Measurements from ENCODE around the gene OR7D2. TPM values are rescaled to one million over a fixed set of nuclear protein-coding genes. Genes with fewer than 3 reads are reported as not detected.

The OR7D2 gene
- polyA plus RNA-seq, 2 donors: 0.01 TPM; not detected in 1

- peaks cover 6 to 7% of the 10 kb centered on the region in 2 donors for H3K36me3 ChIP-seq (ENCODE audit: control insufficient read depth in 2 of 2, insufficient read depth in 2 of 2, low read length in 1 of 2)
Observed at GRCh38 chr19:9150650-9151049, 28.1 kb upstream of the OR7D2 start.

GRCh38 chr19:9151367-9151766 lies 27.4 kb upstream of the OR7D2 start:
- no peak overlapping the region for H3K27ac ChIP-seq (ENCODE audit: low read depth in 2 of 2, low read length in 1 of 2)
- H3K27me3 ChIP-seq (ENCODE audit: control insufficient read depth in 1 of 2, insufficient read depth in 2 of 2, low read length in 2 of 2): no peaks in the 10 kb centered on the region
- WGBS, 2 donors: 89 to 95% methylated on average over 5 of the region's 5 CpGs
- H3K9me3 ChIP-seq (ENCODE audit: control insufficient read depth in 2 of 2, insufficient read depth in 1 of 2, low read depth in 1 of 2, low read length in 1 of 2): peaks cover 6 to 11% of the 10 kb centered on the region in 2 donors
- peaks cover 2 to 7% of the 10 kb centered on the region in 2 donors for H3K4me1 ChIP-seq (ENCODE audit: control insufficient read depth in 2 of 2, insufficient read depth in 2 of 2, low read length in 1 of 2)
- H3K4me3 ChIP-seq (ENCODE audit: low read depth in 1 of 2, low read length in 2 of 2): no peak overlapping the region
- peaks cover 10 to 14% of the 10 kb centered on the region in 2 donors for H3K36me3 ChIP-seq (ENCODE audit: control insufficient read depth in 2 of 2, insufficient read depth in 2 of 2, low read length in 1 of 2)

More at GRCh38 chr19:9150650-9151049, 28.1 kb upstream of the OR7D2 start:
- Histone ChIP-seq H3K9me3 (ENCODE audit: control insufficient read depth in 2 of 2, insufficient read depth in 1 of 2, low read depth in 1 of 2, low read length in 1 of 2) (peaks cover 6 to 8% of the 10 kb centered on the region in 2 donors), H3K4me1 (ENCODE audit: control insufficient read depth in 2 of 2, insufficient read depth in 2 of 2, low read length in 1 of 2) (peaks cover 2 to 7% of the 10 kb centered on the region in 2 donors), H3K4me3 (ENCODE audit: low read depth in 1 of 2, low read length in 2 of 2) (no peak overlapping the region), H3K27ac (ENCODE audit: low read depth in 2 of 2, low read length in 1 of 2) (no peak overlapping the region), H3K27me3 (ENCODE audit: control insufficient read depth in 1 of 2, insufficient read depth in 2 of 2, low read length in 2 of 2) (no peaks in the 10 kb centered on the region)
- 94 to 97% methylated on average over 5 of the region's 5 CpGs for WGBS, 2 donors

GRCh38 chr19:9155591-9155990 lies 23.2 kb upstream of the OR7D2 start:
- Histone ChIP-seq H3K27ac (ENCODE audit: low read depth in 2 of 2, low read length in 1 of 2) (no peak overlapping the region), H3K4me3 (ENCODE audit: low read depth in 1 of 2, low read length in 2 of 2) (no peak overlapping the region), H3K27me3 (ENCODE audit: control insufficient read depth in 1 of 2, insufficient read depth in 2 of 2, low read length in 2 of 2) (no peaks in the 10 kb centered on the region), H3K36me3 (ENCODE audit: control insufficient read depth in 2 of 2, insufficient read depth in 2 of 2, low read length in 1 of 2) (peaks cover 31 to 45% of the 10 kb centered on the region in 2 donors), H3K4me1 (ENCODE audit: control insufficient read depth in 2 of 2, insufficient read depth in 2 of 2, low read length in 1 of 2) (peaks cover 0 to 2% of the 10 kb centered on the region in 2 donors), H3K9me3 (ENCODE audit: control insufficient read depth in 2 of 2, insufficient read depth in 1 of 2, low read depth in 1 of 2, low read length in 1 of 2) (peaks cover 13 to 34% of the 10 kb centered on the region in 2 donors)
- WGBS, 2 donors: 97 to 98% methylated on average over 4 of the region's 4 CpGs

GRCh38 chr19:9156304-9156703 lies 22.5 kb upstream of the OR7D2 start:
- Histone ChIP-seq H3K27me3 (ENCODE audit: control insufficient read depth in 1 of 2, insufficient read depth in 2 of 2, low read length in 2 of 2) (no peaks in the 10 kb centered on the region), H3K36me3 (ENCODE audit: control insufficient read depth in 2 of 2, insufficient read depth in 2 of 2, low read length in 1 of 2) (peaks cover 38 to 53% of the 10 kb centered on the region in 2 donors), H3K4me3 (ENCODE audit: low read depth in 1 of 2, low read length in 2 of 2) (no peak overlapping the region), H3K27ac (ENCODE audit: low read depth in 2 of 2, low read length in 1 of 2) (no peak overlapping the region), H3K4me1 (ENCODE audit: control insufficient read depth in 2 of 2, insufficient read depth in 2 of 2, low read length in 1 of 2) (no peaks in the 10 kb centered on the region), H3K9me3 (ENCODE audit: control insufficient read depth in 2 of 2, insufficient read depth in 1 of 2, low read depth in 1 of 2, low read length in 1 of 2) (peaks cover 20 to 40% of the 10 kb centered on the region in 2 donors)
- WGBS, 2 donors: 88 to 93% methylated on average over 1 of the region's 1 CpG

GRCh38 chr19:9159891-9160290 lies 18.9 kb upstream of the OR7D2 start:
- peaks cover 19 to 48% of the 10 kb centered on the region in 2 donors for H3K9me3 ChIP-seq (ENCODE audit: control insufficient read depth in 2 of 2, insufficient read depth in 1 of 2, low read depth in 1 of 2, low read length in 1 of 2)
- H3K36me3 ChIP-seq (ENCODE audit: control insufficient read depth in 2 of 2, insufficient read depth in 2 of 2, low read length in 1 of 2): peaks cover 50 to 66% of the 10 kb centered on the region in 2 donors
- 98 to 99% methylated on average over 13 of the region's 13 CpGs for WGBS, 2 donors
- H3K4me3 ChIP-seq (ENCODE audit: low read depth in 1 of 2, low read length in 2 of 2): no peak overlapping the region
- H3K4me1 ChIP-seq (ENCODE audit: control insufficient read depth in 2 of 2, insufficient read depth in 2 of 2, low read length in 1 of 2): no peaks in the 10 kb centered on the region
- H3K27ac ChIP-seq (ENCODE audit: low read depth in 2 of 2, low read length in 1 of 2): no peak overlapping the region
- H3K27me3 ChIP-seq (ENCODE audit: control insufficient read depth in 1 of 2, insufficient read depth in 2 of 2, low read length in 2 of 2): no peaks in the 10 kb centered on the region

- H3K9me3 ChIP-seq (ENCODE audit: control insufficient read depth in 2 of 2, insufficient read depth in 1 of 2, low read depth in 1 of 2, low read length in 1 of 2): peaks cover 19 to 42% of the 10 kb centered on the region in 2 donors
- H3K27me3 ChIP-seq (ENCODE audit: control insufficient read depth in 1 of 2, insufficient read depth in 2 of 2, low read length in 2 of 2): no peaks in the 10 kb centered on the region
- no peaks in the 10 kb centered on the region for H3K4me1 ChIP-seq (ENCODE audit: control insufficient read depth in 2 of 2, insufficient read depth in 2 of 2, low read length in 1 of 2)
- no peak overlapping the region for H3K27ac ChIP-seq (ENCODE audit: low read depth in 2 of 2, low read length in 1 of 2)
- H3K4me3 ChIP-seq (ENCODE audit: low read depth in 1 of 2, low read length in 2 of 2): no peak overlapping the region
- WGBS, 2 donors: 98% methylated on average over 12 of the region's 12 CpGs
- H3K36me3 ChIP-seq (ENCODE audit: control insufficient read depth in 2 of 2, insufficient read depth in 2 of 2, low read length in 1 of 2): peaks cover 43 to 55% of the 10 kb centered on the region in 2 donors
Observed at GRCh38 chr19:9161427-9161826, 17.4 kb upstream of the OR7D2 start.

- H3K4me3 ChIP-seq (ENCODE audit: low read depth in 1 of 2, low read length in 2 of 2): no peak overlapping the region
- no peak overlapping the region for H3K27ac ChIP-seq (ENCODE audit: low read depth in 2 of 2, low read length in 1 of 2)
- H3K36me3 ChIP-seq (ENCODE audit: control insufficient read depth in 2 of 2, insufficient read depth in 2 of 2, low read length in 1 of 2): peaks cover 22 to 26% of the 10 kb centered on the region in 2 donors
- WGBS, 2 donors: 93 to 98% methylated on average over 3 of the region's 3 CpGs
- peaks cover 12 to 19% of the 10 kb centered on the region in 2 donors for H3K9me3 ChIP-seq (ENCODE audit: control insufficient read depth in 2 of 2, insufficient read depth in 1 of 2, low read depth in 1 of 2, low read length in 1 of 2)
- no peaks in the 10 kb centered on the region for H3K27me3 ChIP-seq (ENCODE audit: control insufficient read depth in 1 of 2, insufficient read depth in 2 of 2, low read length in 2 of 2)
- H3K4me1 ChIP-seq (ENCODE audit: control insufficient read depth in 2 of 2, insufficient read depth in 2 of 2, low read length in 1 of 2): no peaks in the 10 kb centered on the region
Observed at GRCh38 chr19:9165261-9165660, 13.5 kb upstream of the OR7D2 start.

GRCh38 chr19:9166846-9167245 lies 11.9 kb upstream of the OR7D2 start:
- no peak overlapping the region for H3K4me3 ChIP-seq (ENCODE audit: low read depth in 1 of 2, low read length in 2 of 2)
- H3K36me3 ChIP-seq (ENCODE audit: control insufficient read depth in 2 of 2, insufficient read depth in 2 of 2, low read length in 1 of 2): peaks cover 7 to 11% of the 10 kb centered on the region in 2 donors
- peaks cover 0 to 3% of the 10 kb centered on the region in 2 donors for H3K9me3 ChIP-seq (ENCODE audit: control insufficient read depth in 2 of 2, insufficient read depth in 1 of 2, low read depth in 1 of 2, low read length in 1 of 2)
- no peaks in the 10 kb centered on the region for H3K27me3 ChIP-seq (ENCODE audit: control insufficient read depth in 1 of 2, insufficient read depth in 2 of 2, low read length in 2 of 2)
- no peaks in the 10 kb centered on the region for H3K4me1 ChIP-seq (ENCODE audit: control insufficient read depth in 2 of 2, insufficient read depth in 2 of 2, low read length in 1 of 2)
- WGBS, 2 donors: 86 to 93% methylated on average over 4 of the region's 4 CpGs
- no peak overlapping the region for H3K27ac ChIP-seq (ENCODE audit: low read depth in 2 of 2, low read length in 1 of 2)

GRCh38 chr19:9171393-9171991 lies 7.3 kb upstream of the OR7D2 start:
- Histone ChIP-seq H3K4me3 (ENCODE audit: low read depth in 1 of 2, low read length in 2 of 2) (no peak overlapping the region), H3K27ac (ENCODE audit: low read depth in 2 of 2, low read length in 1 of 2) (no peak overlapping the region), H3K4me1 (ENCODE audit: control insufficient read depth in 2 of 2, insufficient read depth in 2 of 2, low read length in 1 of 2) (no peaks in the 10 kb centered on the region), H3K36me3 (ENCODE audit: control insufficient read depth in 2 of 2, insufficient read depth in 2 of 2, low read length in 1 of 2) (peaks cover 0 to 2% of the 10 kb centered on the region in 2 donors), H3K9me3 (ENCODE audit: control insufficient read depth in 2 of 2, insufficient read depth in 1 of 2, low read depth in 1 of 2, low read length in 1 of 2) (no peaks in the 10 kb centered on the region), H3K27me3 (ENCODE audit: control insufficient read depth in 1 of 2, insufficient read depth in 2 of 2, low read length in 2 of 2) (no peaks in the 10 kb centered on the region)
- WGBS, 2 donors: 81 to 85% methylated on average over 6 of the region's 6 CpGs

- Histone ChIP-seq H3K4me3 (ENCODE audit: low read depth in 1 of 2, low read length in 2 of 2) (no peak overlapping the region), H3K27ac (ENCODE audit: low read depth in 2 of 2, low read length in 1 of 2) (no peak overlapping the region), H3K9me3 (ENCODE audit: control insufficient read depth in 2 of 2, insufficient read depth in 1 of 2, low read depth in 1 of 2, low read length in 1 of 2) (no peaks in the 10 kb centered on the region), H3K36me3 (ENCODE audit: control insufficient read depth in 2 of 2, insufficient read depth in 2 of 2, low read length in 1 of 2) (no peaks in the 10 kb centered on the region), H3K27me3 (ENCODE audit: control insufficient read depth in 1 of 2, insufficient read depth in 2 of 2, low read length in 2 of 2) (no peaks in the 10 kb centered on the region), H3K4me1 (ENCODE audit: control insufficient read depth in 2 of 2, insufficient read depth in 2 of 2, low read length in 1 of 2) (no peaks in the 10 kb centered on the region)
- 94% methylated on average over 5 of the region's 5 CpGs for WGBS, 2 donors
Observed at GRCh38 chr19:9175326-9175725, 3.5 kb upstream of the OR7D2 start.
